ENCODE data around the gene FMO4. TPM values are rescaled to one million over a fixed set of nuclear protein-coding genes. Genes with fewer than 3 reads are reported as not detected.
"Not testable (repeated sequence)": the region's sequence is repeated elsewhere in the genome, so short reads cannot be mapped to it uniquely, and the experiment has no call there.

FMO4 gene
- total RNA-seq, 1 donor from 2014 or later = 0.98 TPM

DNA sequence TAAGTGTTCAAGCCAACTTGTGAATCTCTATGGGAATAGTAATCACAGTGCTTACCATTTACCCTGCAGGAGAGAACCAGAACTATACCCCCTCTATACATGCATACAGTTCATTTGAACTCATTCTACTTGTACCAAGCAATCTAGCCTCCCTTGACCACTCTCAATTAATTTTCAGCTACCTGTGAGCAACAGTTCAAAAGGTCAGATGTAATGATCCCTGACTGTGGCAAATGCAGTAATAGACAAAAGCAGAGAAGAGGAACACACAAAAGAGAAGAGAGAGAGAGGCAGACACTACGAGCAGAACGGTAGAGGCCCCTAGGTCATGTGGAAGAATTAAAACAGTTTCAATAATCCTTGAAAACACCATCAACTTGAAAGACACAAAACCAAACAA, 52.8 kb downstream of the FMO4 start:
- intact Hi-C loops (cut with DNase I) = no loop called here
- no peak for TF ChIP-seq POLR2AphosphoS5 (IDR thresholded peaks at IDR 0.05; ENCODE audit: insufficient read depth in 1 of 2, low read depth in 1 of 2)
- TF ChIP-seq, protein P1, sequence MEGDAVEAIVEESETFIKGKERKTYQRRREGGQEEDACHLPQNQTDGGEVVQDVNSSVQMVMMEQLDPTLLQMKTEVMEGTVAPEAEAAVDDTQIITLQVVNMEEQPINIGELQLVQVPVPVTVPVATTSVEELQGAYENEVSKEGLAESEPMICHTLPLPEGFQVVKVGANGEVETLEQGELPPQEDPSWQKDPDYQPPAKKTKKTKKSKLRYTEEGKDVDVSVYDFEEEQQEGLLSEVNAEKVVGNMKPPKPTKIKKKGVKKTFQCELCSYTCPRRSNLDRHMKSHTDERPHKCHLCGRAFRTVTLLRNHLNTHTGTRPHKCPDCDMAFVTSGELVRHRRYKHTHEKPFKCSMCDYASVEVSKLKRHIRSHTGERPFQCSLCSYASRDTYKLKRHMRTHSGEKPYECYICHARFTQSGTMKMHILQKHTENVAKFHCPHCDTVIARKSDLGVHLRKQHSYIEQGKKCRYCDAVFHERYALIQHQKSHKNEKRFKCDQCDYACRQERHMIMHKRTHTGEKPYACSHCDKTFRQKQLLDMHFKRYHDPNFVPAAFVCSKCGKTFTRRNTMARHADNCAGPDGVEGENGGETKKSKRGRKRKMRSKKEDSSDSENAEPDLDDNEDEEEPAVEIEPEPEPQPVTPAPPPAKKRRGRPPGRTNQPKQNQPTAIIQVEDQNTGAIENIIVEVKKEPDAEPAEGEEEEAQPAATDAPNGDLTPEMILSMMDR (IDR thresholded peaks at IDR 0.05) = no peak
- TF ChIP-seq POLR2A (IDR thresholded peaks at IDR 0.05) = no peak
- DNase-seq (ENCODE audit: extremely low spot score in 2 of 2) = no peak
- Histone ChIP-seq H3K4me1 (no peaks in the 10 kb centered on the region), H3K27ac (no peak overlapping the region), H3K27me3 (no peaks in the 10 kb centered on the region), H3K36me3 (no peaks in the 10 kb centered on the region), H3K9me3 (no peaks in the 10 kb centered on the region), H3K4me3 (no peak overlapping the region)

DNA sequence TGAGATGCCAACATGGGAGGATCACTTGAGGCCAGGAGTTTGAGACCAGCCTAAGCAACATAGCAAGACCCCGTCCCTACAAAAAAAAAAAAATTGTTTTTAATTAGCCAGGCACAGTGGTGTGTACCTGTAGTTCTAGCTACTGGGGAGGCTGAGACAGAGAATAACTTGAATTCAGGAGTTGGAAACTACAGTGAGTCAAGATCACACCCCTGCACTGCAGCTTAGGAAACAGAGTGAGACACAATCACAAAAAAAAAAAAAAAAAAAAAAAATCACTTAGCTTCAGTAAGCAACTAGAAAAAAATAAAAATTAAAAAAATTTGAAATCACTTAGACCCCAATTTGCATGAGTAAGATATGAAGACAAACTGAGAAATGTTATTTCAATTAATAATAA, 53.5 kb downstream of the FMO4 start:
- H3K36me3 ChIP-seq = no peaks in the 10 kb centered on the region
- no peak overlapping the region for H3K4me3 ChIP-seq
- peaks cover 6% of the 10 kb centered on the region for H3K4me1 ChIP-seq
- H3K27me3 ChIP-seq = no peaks in the 10 kb centered on the region
- TF ChIP-seq, protein P1 (IDR thresholded peaks at IDR 0.05) = no peak
- TF ChIP-seq POLR2A (IDR thresholded peaks at IDR 0.05) (no peak), POLR2AphosphoS5 (IDR thresholded peaks at IDR 0.05; ENCODE audit: insufficient read depth in 1 of 2, low read depth in 1 of 2) (no peak)
- intact Hi-C loops (cut with DNase I) = no loop called here
- H3K9me3 ChIP-seq = no peaks in the 10 kb centered on the region
- H3K27ac ChIP-seq = no peak overlapping the region
- DNase-seq (ENCODE audit: extremely low spot score in 2 of 2) = no peak

DNA sequence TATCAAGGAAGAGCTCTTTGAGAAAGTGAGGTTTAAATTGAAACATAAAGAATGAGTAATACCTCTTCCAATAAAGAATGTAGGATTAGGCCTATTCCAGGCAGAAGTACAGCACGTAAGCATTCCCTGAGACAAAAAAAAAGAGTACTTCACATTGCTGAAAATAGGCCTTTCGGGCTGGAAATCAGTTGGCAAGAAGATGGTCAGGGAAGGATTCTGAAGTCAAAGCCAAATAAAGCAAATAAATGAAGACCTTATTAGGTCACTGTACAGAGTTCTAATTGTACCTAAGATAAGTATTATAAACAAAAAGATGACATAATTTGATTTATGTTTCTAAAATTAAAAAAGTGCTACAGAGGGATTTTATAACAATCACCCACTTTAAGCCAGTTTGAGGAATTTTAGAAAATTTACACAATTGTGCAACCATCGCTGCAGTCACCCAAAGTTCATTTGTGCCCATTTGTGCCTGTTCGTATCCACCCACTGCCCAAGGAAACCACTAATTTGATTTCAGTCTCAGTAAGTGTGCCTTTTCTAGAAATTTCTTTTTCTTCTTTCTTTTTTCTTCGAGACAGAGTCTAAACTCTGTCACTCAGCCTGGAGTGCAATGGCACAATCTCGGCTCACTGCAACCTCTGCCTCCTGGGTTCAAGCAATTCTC, 58.6 kb downstream of the FMO4 start:
- TF ChIP-seq, protein P1 (IDR thresholded peaks at IDR 0.05) = no peak
- TF ChIP-seq POLR2A (IDR thresholded peaks at IDR 0.05) (no peak), POLR2AphosphoS5 (IDR thresholded peaks at IDR 0.05; ENCODE audit: insufficient read depth in 1 of 2, low read depth in 1 of 2) (no peak)
- Histone ChIP-seq H3K27ac (no peak overlapping the region), H3K4me1 (peaks cover 9% of the 10 kb centered on the region), H3K36me3 (no peaks in the 10 kb centered on the region), H3K9me3 (no peaks in the 10 kb centered on the region), H3K4me3 (no peak overlapping the region), H3K27me3 (no peaks in the 10 kb centered on the region)
- intact Hi-C loops (cut with DNase I) = no loop called here
- DNase-seq (ENCODE audit: extremely low spot score in 2 of 2) = no peak

DNA sequence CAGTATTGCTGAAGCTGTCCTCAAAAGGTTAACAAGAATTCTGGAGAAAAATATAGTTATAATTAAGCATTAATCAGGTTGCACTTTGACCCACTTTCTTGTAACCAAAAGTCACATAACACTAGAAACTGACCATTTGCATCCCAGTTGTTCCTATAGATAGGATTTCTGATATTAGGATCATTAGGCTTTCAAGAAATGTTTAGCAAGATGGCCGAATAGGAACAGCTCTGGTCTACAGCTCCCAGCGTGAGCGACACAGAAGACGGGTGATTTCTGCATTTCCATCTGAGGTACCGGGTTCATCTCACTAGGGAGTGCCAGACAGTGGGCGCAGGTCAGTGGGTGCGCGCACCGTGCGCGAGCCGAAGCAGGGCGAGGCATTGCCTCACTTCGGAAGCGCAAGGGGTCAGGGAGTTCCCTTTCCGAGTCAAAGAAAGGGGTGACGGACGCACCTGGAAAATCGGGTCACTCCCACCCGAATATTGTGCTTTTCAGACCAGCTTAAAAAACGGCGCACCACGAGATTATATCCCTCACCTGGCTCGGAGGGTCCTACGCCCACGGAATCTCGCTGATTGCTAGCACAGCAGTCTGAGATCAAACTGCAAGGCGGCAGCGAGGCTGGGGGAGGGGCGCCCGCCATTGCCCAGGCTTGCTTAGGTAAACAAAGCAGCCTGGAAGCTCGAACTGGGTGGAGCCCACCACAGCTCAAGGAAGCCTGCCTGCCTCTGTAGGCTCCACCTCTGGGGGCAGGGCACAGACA, 59.6 kb downstream of the FMO4 start:
- H3K4me1 ChIP-seq; H3K36me3 ChIP-seq; H3K27ac ChIP-seq; H3K4me3 ChIP-seq; DNase-seq (ENCODE audit: extremely low spot score in 2 of 2); H3K9me3 ChIP-seq; intact Hi-C loops (cut with DNase I); H3K27me3 ChIP-seq: not testable (repeated sequence)

DNA sequence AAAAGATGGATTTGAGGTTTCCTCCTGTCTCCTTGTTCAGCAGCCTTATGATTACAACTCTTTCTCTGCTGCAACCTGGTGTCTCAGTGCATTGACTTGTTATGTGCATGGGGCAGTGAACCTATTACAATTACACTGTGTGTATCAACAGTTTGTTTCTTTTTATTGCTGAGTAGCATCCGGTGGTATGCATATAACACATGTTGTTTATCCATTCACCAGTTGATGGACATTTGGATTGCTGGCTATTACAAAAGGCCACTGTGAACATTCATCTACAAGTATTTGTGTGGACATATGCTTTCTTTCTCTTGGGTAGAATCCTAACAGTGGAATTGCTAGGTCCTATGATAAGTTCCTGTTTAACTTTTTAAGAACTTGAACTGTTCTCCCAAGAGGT, 65.9 kb downstream of the FMO4 start:
- Histone ChIP-seq H3K4me3 (no peak overlapping the region), H3K36me3 (no peaks in the 10 kb centered on the region), H3K27ac (no peak overlapping the region), H3K27me3 (no peaks in the 10 kb centered on the region), H3K9me3 (no peaks in the 10 kb centered on the region), H3K4me1 (no peaks in the 10 kb centered on the region)
- intact Hi-C loops (cut with DNase I) = no loop called here
- DNase-seq (ENCODE audit: extremely low spot score in 2 of 2) = no peak
- TF ChIP-seq POLR2A (IDR thresholded peaks at IDR 0.05) = no peak
- TF ChIP-seq, protein P1 (IDR thresholded peaks at IDR 0.05) = no peak
- no peak for TF ChIP-seq POLR2AphosphoS5 (IDR thresholded peaks at IDR 0.05; ENCODE audit: insufficient read depth in 1 of 2, low read depth in 1 of 2)
